Endodermal cell (in vitro differentiated cells): Measurements from ENCODE around the gene PPP1R12B. TPM values are rescaled to one million over a fixed set of nuclear protein-coding genes. Genes with fewer than 3 reads are reported as not detected.

Source experiments
- DNase-seq: peaks from one replicate; pipeline ENCODE4 v3.0.0-alpha.2; 2017
- H3K27ac ChIP-seq: 2 replicates; pipeline ENCODE4 v1.5.1; 2013; ENCODE audit warnings: mild to moderate bottlenecking, low read depth, low read length, moderate library complexity
- H3K27me3 ChIP-seq: 2 replicates; pipeline ENCODE4 v1.6.1; 2013; ENCODE audit warnings: mild to moderate bottlenecking, low read length, moderate library complexity; ENCODE audit not compliant: insufficient read depth, control insufficient read depth, poor library complexity, severe bottlenecking
- H3K36me3 ChIP-seq: 2 replicates; pipeline ENCODE4 v1.7.0; 2013; ENCODE audit warnings: mild to moderate bottlenecking, low read length, moderate library complexity; ENCODE audit not compliant: control insufficient read depth, insufficient read depth
- H3K4me1 ChIP-seq: one replicate; pipeline ENCODE4 v1.7.0; 2013; ENCODE audit warnings: low read length; ENCODE audit not compliant: control insufficient read depth, insufficient read depth
- H3K4me3 ChIP-seq: 2 replicates; pipeline ENCODE4 v1.5.1; 2013; ENCODE audit warnings: mild to moderate bottlenecking, low read length, moderate library complexity
- H3K9ac ChIP-seq: 2 replicates; pipeline ENCODE4 v1.6.1; 2013; ENCODE audit warnings: mild to moderate bottlenecking, low read length, moderate library complexity; ENCODE audit not compliant: poor library complexity, severe bottlenecking; ENCODE audit errors: extremely low read depth
- H3K9me3 ChIP-seq: 2 replicates; pipeline ENCODE4 v1.6.1; 2013; ENCODE audit warnings: mild to moderate bottlenecking, low read length, moderate library complexity; ENCODE audit not compliant: control insufficient read depth
- H3K27ac Mint-ChIP-seq: 2 replicates; pipeline ENCODE4 v1.8.0; 2020; ENCODE audit warnings: mixed read lengths
- H3K27me3 Mint-ChIP-seq: 2 replicates; pipeline ENCODE4 v1.8.0; 2021; ENCODE audit warnings: mild to moderate bottlenecking, mixed read lengths; ENCODE audit not compliant: insufficient read depth
- H3K36me3 Mint-ChIP-seq: 2 replicates; pipeline ENCODE4 v1.8.0; 2020; ENCODE audit warnings: low read depth, mixed read lengths
- H3K4me1 Mint-ChIP-seq: 2 replicates; pipeline ENCODE4 v1.8.0; 2020; ENCODE audit warnings: mixed read lengths
- H3K4me3 Mint-ChIP-seq: 2 replicates; pipeline ENCODE4 v1.8.0; 2020; ENCODE audit warnings: mild to moderate bottlenecking, moderate library complexity, mixed read lengths
- H3K9me3 Mint-ChIP-seq: 2 replicates; pipeline ENCODE4 v1.8.0; 2020; ENCODE audit warnings: mild to moderate bottlenecking, mixed read lengths
- WGBS, 2 experiments: methylation state at CpG; one replicate each; pipeline versions ENCODE4 v1.1.5 to v1.1.7; 2013; ENCODE audit warnings: missing lambda C conversion rate in 2 of 2, mixed read lengths in 1 of 2; ENCODE audit not compliant: insufficient coverage in 1 of 2, insufficient read length in 1 of 2; 5-methylcytosine and 5-hydroxymethylcytosine counted together
- total RNA-seq, 2 donors: library from RNA; stranded (reverse); fragmentation: NEBNext Ultra II Directional in 1 of 2; extraction: Animal tissue kit (Norgen Biotek cat#: 25700) in 1 of 2; gene quantifications; 2 replicates in 1 of 2; 3 replicates in 1 of 2; pipeline ENCODE4 v1.2.1, GENCODE V29; 2021
- TF ChIP-seq, protein P1 (sequence below): fragments of 200-600 bp; sonication (generic); conservative IDR thresholded peaks from 2 replicates; pipeline ENCODE4 v1.5.0; 2021; ENCODE audit warnings: antibody characterized with exemption, mild to moderate bottlenecking

The PPP1R12B gene
- total RNA-seq, 2 donors from 2014 or later: 19.2 to 20.3 TPM

GRCh38 chr1:202316186-202316585, 32.3 kb upstream of the PPP1R12B start:
- TF ChIP-seq, protein P1, sequence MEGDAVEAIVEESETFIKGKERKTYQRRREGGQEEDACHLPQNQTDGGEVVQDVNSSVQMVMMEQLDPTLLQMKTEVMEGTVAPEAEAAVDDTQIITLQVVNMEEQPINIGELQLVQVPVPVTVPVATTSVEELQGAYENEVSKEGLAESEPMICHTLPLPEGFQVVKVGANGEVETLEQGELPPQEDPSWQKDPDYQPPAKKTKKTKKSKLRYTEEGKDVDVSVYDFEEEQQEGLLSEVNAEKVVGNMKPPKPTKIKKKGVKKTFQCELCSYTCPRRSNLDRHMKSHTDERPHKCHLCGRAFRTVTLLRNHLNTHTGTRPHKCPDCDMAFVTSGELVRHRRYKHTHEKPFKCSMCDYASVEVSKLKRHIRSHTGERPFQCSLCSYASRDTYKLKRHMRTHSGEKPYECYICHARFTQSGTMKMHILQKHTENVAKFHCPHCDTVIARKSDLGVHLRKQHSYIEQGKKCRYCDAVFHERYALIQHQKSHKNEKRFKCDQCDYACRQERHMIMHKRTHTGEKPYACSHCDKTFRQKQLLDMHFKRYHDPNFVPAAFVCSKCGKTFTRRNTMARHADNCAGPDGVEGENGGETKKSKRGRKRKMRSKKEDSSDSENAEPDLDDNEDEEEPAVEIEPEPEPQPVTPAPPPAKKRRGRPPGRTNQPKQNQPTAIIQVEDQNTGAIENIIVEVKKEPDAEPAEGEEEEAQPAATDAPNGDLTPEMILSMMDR: no peak
- Mint-ChIP-seq H3K27me3 (peaks cover 1% of the 10 kb centered on the region), H3K27ac (no peak overlapping the region), H3K9me3 (no peaks in the 10 kb centered on the region), H3K4me3 (no peak overlapping the region), H3K4me1 (no peaks in the 10 kb centered on the region), H3K36me3 (no peaks in the 10 kb centered on the region)
- DNase-seq: no peak
- Histone ChIP-seq H3K27me3 (no peaks in the 10 kb centered on the region), H3K4me1 (no peaks in the 10 kb centered on the region), H3K27ac (no peak overlapping the region), H3K4me3 (no peak overlapping the region), H3K9me3 (no peaks in the 10 kb centered on the region), H3K9ac (no peak overlapping the region), H3K36me3 (no peaks in the 10 kb centered on the region)

- no peaks in the 10 kb centered on the region for H3K9me3 ChIP-seq
- H3K36me3 ChIP-seq: no peaks in the 10 kb centered on the region
- H3K27ac ChIP-seq: no peak overlapping the region
- Mint-ChIP-seq H3K27ac (no peak overlapping the region), H3K36me3 (no peaks in the 10 kb centered on the region), H3K4me1 (no peaks in the 10 kb centered on the region), H3K4me3 (no peak overlapping the region), H3K9me3 (no peaks in the 10 kb centered on the region), H3K27me3 (peaks cover 1% of the 10 kb centered on the region)
- no peak for DNase-seq
- TF ChIP-seq, protein P1: no peak
- H3K4me1 ChIP-seq: no peaks in the 10 kb centered on the region
- H3K9ac ChIP-seq: no peak overlapping the region
- H3K4me3 ChIP-seq: no peak overlapping the region
- 93 to 94% methylated on average over 30 to 52 of the region's 52 CpGs for WGBS, 2 experiments
- H3K27me3 ChIP-seq: no peaks in the 10 kb centered on the region
Observed at GRCh38 chr1:202317941-202318925, 30.3 kb upstream of the PPP1R12B start.

- no peak overlapping the region for H3K27ac ChIP-seq
- Mint-ChIP-seq H3K27me3 (peaks cover 1% of the 10 kb centered on the region), H3K36me3 (no peaks in the 10 kb centered on the region), H3K4me1 (no peaks in the 10 kb centered on the region), H3K27ac (no peak overlapping the region), H3K4me3 (no peak overlapping the region), H3K9me3 (no peaks in the 10 kb centered on the region)
- no peak overlapping the region for H3K4me3 ChIP-seq
- DNase-seq: no peak
- H3K9me3 ChIP-seq: no peaks in the 10 kb centered on the region
- H3K36me3 ChIP-seq: no peaks in the 10 kb centered on the region
- H3K9ac ChIP-seq: no peak overlapping the region
- no peaks in the 10 kb centered on the region for H3K4me1 ChIP-seq
- TF ChIP-seq, protein P1: no peak
- WGBS, 2 experiments: 83 to 91% methylated on average over 2 to 4 of the region's 4 CpGs
- no peaks in the 10 kb centered on the region for H3K27me3 ChIP-seq
Observed at GRCh38 chr1:202319381-202320080, 29.0 kb upstream of the PPP1R12B start.
